Smooth muscle cell (in vitro differentiated cells): ENCODE results near the gene NEK4. TPM values are rescaled to one million over a fixed set of nuclear protein-coding genes. Genes with fewer than 3 reads are reported as not detected.

Experiments
- DNase-seq: peaks from one replicate; lab custom pipeline; 2025; ENCODE audit not compliant: unreplicated experiment; lab: John Stamatoyannopoulos, UW
- H2AFZ ChIP-seq: fragments of 200-600 bp; sonication (generic); 2 replicates; pipeline ENCODE4 v1.6.0; 2016; ENCODE audit warnings: antibody characterized with exemption, low read depth, mild to moderate bottlenecking
- H3F3A ChIP-seq: fragments of 200-600 bp; sonication (generic); 2 replicates; pipeline ENCODE4 v1.6.0; 2017; ENCODE audit warnings: antibody characterized with exemption, low read depth
- H3K27ac ChIP-seq: fragments of 200-600 bp; sonication (generic); 2 replicates; pipeline ENCODE4 v1.5.1; 2016; ENCODE audit warnings: low read depth, mild to moderate bottlenecking
- H3K27me3 ChIP-seq: fragments of 200-600 bp; sonication (generic); 2 replicates; pipeline ENCODE4 v1.6.1; 2016; ENCODE audit warnings: low read depth, mild to moderate bottlenecking
- H3K36me3 ChIP-seq: fragments of 200-600 bp; sonication (generic); 2 replicates; pipeline ENCODE4 v1.5.1; 2016; ENCODE audit warnings: low read depth
- H3K4me1 ChIP-seq: fragments of 200-600 bp; sonication (generic); 2 replicates; pipeline ENCODE4 v1.5.1; 2016; ENCODE audit warnings: low read depth
- H3K4me2 ChIP-seq: fragments of 200-600 bp; sonication (generic); 2 replicates; pipeline ENCODE4 v1.6.0; 2016; ENCODE audit warnings: mild to moderate bottlenecking
- H3K4me3 ChIP-seq: fragments of 200-600 bp; sonication (generic); 2 replicates; pipeline ENCODE4 v1.5.1; 2016; ENCODE audit warnings: mild to moderate bottlenecking
- H3K79me2 ChIP-seq: fragments of 200-600 bp; sonication (generic); 2 replicates; pipeline ENCODE4 v1.6.0; 2016; ENCODE audit warnings: low read depth, mild to moderate bottlenecking
- H3K9ac ChIP-seq: fragments of 200-600 bp; sonication (generic); 2 replicates; pipeline ENCODE4 v1.6.0; 2016; ENCODE audit warnings: low read depth
- H3K9me3 ChIP-seq: fragments of 200-600 bp; sonication (generic); replicated peaks from 2 replicates; pipeline ENCODE4 v1.5.1; 2016; ENCODE audit warnings: low read depth
- H4K20me1 ChIP-seq: fragments of 200-600 bp; sonication (generic); 2 replicates; pipeline ENCODE4 v1.6.0; 2016; ENCODE audit warnings: low read depth
- WGBS: methylation state at CpG from one replicate; pipeline ENCODE4 v1.1.7; 2016; ENCODE audit warnings: low lambda C conversion rate; 5-methylcytosine and 5-hydroxymethylcytosine counted together
- polyA plus RNA-seq: library from polyadenylated mRNA; unstranded; fragments of >200 nt; fragmentation: Nextera tagmentation; extraction: Ambion mirVana; gene quantifications from 2 replicates; pipeline ENCODE4 v1.2.1, GENCODE V29; 2016
- total RNA-seq: library from RNA; depleted of rRNA; stranded (reverse); fragments of >200 nt; gene quantifications from 2 replicates; pipeline ENCODE4 v1.2.3, GENCODE V29; 2014
- TF ChIP-seq, protein P1 (sequence below): fragments of 200-600 bp; sonication (generic); IDR thresholded peaks from 2 replicates; pipeline ENCODE4 v1.5.1; 2017; ENCODE audit warnings: borderline replicate concordance, mild to moderate bottlenecking, antibody characterized with exemption; ENCODE audit not compliant: insufficient read depth, poor library complexity, severe bottlenecking

Gene NEK4
- total and polyA plus RNA-seq, 2 experiments from 2014 or later = 8.6 to 11.0 TPM

DNA sequence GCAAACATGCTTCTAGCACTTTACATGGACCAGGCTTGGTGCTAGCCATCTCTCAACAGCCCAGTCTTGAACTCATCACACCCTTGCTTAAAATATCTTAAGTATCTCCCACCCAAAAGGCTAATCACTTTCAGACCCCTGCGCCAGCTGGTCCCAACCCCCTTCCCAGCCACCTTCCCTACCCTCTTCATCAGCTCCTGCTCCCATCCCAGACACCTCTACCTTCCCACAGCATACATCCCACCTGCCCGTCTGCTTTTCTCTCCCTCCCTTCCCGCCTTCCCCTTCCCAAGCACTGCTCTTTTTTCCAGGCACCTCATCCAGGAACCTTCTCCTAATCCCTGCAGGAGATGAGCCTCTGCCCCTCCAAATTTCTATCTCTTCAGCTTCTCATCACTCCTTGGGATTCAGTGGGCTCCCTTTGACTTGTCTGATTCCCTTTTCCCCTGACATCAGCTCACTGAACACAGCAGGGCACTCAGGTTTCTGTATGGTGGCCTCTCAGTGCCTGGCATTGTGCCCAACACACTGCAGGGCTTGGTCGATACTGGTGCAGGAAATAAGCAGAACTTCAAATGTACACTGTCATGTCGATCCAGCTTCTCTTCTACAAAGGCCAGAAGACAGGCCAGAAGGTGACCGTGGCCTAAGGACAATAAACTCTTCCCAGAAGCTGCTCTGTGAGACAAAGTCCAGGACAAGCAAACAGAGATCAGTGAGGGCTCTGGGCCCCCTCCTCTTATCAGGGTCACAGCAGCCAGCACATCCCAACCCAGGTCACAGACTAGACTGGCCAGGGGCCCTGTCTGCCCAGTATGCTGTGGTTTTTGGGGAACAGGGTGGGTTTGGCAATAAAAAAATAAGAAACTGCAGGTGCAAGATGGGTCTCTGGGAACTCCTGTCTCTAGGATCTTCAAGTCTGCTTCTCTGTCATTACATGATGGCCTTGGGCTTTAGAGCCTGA is 4.4 kb upstream of the NEK4 start:
- H3K4me2 ChIP-seq = no peak overlapping the region
- no peak overlapping the region for H3K9ac ChIP-seq
- no peaks in the 10 kb centered on the region for H4K20me1 ChIP-seq
- peaks cover 5% of the 10 kb centered on the region for H3K79me2 ChIP-seq
- H3K27me3 ChIP-seq = no peaks in the 10 kb centered on the region
- TF ChIP-seq, protein P1, sequence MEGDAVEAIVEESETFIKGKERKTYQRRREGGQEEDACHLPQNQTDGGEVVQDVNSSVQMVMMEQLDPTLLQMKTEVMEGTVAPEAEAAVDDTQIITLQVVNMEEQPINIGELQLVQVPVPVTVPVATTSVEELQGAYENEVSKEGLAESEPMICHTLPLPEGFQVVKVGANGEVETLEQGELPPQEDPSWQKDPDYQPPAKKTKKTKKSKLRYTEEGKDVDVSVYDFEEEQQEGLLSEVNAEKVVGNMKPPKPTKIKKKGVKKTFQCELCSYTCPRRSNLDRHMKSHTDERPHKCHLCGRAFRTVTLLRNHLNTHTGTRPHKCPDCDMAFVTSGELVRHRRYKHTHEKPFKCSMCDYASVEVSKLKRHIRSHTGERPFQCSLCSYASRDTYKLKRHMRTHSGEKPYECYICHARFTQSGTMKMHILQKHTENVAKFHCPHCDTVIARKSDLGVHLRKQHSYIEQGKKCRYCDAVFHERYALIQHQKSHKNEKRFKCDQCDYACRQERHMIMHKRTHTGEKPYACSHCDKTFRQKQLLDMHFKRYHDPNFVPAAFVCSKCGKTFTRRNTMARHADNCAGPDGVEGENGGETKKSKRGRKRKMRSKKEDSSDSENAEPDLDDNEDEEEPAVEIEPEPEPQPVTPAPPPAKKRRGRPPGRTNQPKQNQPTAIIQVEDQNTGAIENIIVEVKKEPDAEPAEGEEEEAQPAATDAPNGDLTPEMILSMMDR = no peak
- no peaks in the 10 kb centered on the region for H3K36me3 ChIP-seq
- no peaks in the 10 kb centered on the region for H3F3A ChIP-seq
- no peak overlapping the region for H3K27ac ChIP-seq
- DNase-seq = no peak
- no peak overlapping the region for H2AFZ ChIP-seq
- H3K4me1 ChIP-seq = no peaks in the 10 kb centered on the region
- no peaks in the 10 kb centered on the region for H3K9me3 ChIP-seq
- no peak overlapping the region for H3K4me3 ChIP-seq
- WGBS = 81% methylated on average over 6 of the region's 6 CpGs

DNA sequence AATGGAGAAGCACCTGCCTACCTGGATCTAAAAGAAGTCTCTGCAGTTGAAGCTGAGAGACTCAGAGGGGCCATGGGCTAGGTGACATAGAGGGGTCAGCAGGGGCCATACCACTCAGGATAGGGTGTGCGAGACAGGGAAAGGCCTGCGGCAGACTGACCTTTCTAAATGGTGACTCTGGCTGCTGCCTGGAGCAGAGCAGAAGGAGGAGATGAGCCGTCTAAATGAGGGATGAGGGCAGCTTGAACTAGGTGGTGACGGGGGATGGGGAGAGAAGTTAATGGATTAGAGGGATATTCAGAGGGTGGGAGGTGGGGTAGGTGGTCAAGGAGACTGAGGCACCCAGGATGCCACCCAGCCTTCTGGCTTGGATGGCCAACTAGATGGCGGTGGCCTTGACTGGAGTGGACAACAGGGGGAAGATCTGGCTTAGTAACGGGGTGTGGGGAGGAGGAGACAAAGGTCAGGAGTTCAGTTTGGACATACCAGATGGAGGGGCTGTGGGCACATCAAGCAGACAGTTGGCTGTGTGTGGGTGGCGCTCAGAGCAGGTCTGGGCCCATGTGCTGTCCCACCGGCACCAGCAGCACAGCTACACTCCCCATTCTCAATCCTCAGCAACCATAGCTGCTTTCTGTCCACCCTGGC is 3.5 kb upstream of the NEK4 start:
- Histone ChIP-seq H4K20me1 (no peaks in the 10 kb centered on the region), H3K4me1 (peaks cover 9% of the 10 kb centered on the region), H3K4me2 (no peak overlapping the region), H3K9me3 (no peaks in the 10 kb centered on the region), H2AFZ (no peak overlapping the region), H3K27me3 (no peaks in the 10 kb centered on the region), H3K36me3 (no peaks in the 10 kb centered on the region), H3K9ac (no peak overlapping the region), H3K27ac (no peak overlapping the region), H3F3A (no peaks in the 10 kb centered on the region), H3K4me3 (no peak overlapping the region), H3K79me2 (peaks cover 15% of the 10 kb centered on the region)
- DNase-seq = no peak
- TF ChIP-seq, protein P1 = no peak
- WGBS = 95% methylated on average over 8 of the region's 8 CpGs

DNA sequence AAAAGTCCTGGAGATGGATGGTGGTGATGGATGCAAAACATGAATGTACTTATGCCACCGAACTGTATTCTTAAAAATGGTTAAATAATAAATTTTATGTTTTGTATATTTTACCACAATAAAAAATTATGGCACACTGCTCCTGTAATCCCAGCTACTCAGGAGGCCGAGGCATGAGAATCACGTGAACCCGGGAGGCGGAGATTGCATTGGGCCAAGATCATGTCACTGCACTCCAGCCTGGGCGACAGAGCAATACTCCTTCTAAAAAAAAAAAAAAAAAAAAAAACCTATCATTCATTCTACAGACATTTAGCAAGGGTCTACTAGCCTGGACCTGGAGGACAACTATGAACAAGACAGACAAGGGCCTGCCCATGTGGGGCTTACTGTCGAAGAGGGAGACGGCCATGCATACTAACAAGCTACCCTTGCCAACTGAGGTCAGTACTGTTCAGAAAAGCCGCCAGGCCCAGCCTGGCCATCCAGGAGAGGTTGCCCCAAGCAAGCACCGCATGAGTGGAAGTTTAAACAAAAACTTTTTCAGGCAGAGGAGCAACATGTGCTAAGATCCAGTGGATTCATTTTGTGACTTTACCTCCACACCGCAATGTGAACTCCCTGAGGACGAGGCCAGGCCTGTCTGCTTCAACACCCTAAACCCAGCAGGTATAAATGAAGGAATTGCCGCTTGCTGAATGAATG is 2.8 kb upstream of the NEK4 start:
- H3K9me3 ChIP-seq = no peaks in the 10 kb centered on the region
- TF ChIP-seq, protein P1 = no peak
- no peak overlapping the region for H3K27ac ChIP-seq
- peaks cover 21% of the 10 kb centered on the region for H3K79me2 ChIP-seq
- H3F3A ChIP-seq = no peaks in the 10 kb centered on the region
- no peak overlapping the region for H3K9ac ChIP-seq
- H3K4me3 ChIP-seq = no peak overlapping the region
- 95% methylated on average over 13 of the region's 13 CpGs for WGBS
- DNase-seq = no peak
- no peaks in the 10 kb centered on the region for H3K36me3 ChIP-seq
- no peaks in the 10 kb centered on the region for H3K27me3 ChIP-seq
- no peak overlapping the region for H2AFZ ChIP-seq
- H3K4me1 ChIP-seq = peaks cover 10% of the 10 kb centered on the region
- H4K20me1 ChIP-seq = no peaks in the 10 kb centered on the region
- no peak overlapping the region for H3K4me2 ChIP-seq
